NCI-H82 (cell line): ENCODE results near the gene CD109.
A peak's percentile ranks its signal among the peaks of the same experiment; 100 is the strongest.
"Not testable (repeated sequence)": the region's sequence is repeated elsewhere in the genome, so short reads cannot be mapped to it uniquely, and the experiment has no call there.

Experiments
- DNase-seq: peaks from one replicate; lab custom pipeline; 2025; lab: John Stamatoyannopoulos, UW

Gene CD109

DNA sequence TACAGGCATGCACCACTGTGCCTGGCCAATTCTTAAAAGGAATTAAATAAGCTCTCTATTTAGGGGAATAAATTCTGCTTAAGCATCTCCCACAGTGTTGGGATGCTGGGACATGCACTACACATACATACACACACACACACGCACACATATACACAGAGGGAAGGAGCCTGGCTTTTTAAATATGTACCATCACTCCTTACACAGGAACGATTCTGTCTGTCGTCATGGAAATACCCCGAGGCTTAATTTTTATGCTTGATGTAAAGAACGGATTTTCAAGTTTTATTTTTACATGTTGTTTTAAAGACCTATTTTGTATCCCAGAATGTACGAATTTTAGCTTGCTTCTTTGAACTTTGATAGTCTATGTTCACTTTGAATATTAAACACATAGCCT lies 95.3 kb downstream of the CD109 start:
- no peak for DNase-seq

- DNase-seq, result no peak
Measured at GRCh38 chr6:73792738-73793137, 96.7 kb downstream of the CD109 start.

- DNase-seq, result no peak
Measured at GRCh38 chr6:73796881-73797280, 100.9 kb downstream of the CD109 start.

GRCh38 chr6:73797861-73798260 lies 101.9 kb downstream of the CD109 start:
- DNase-seq, result no peak

GRCh38 chr6:73798592-73798991 lies 102.6 kb downstream of the CD109 start:
- no peak for DNase-seq

DNA sequence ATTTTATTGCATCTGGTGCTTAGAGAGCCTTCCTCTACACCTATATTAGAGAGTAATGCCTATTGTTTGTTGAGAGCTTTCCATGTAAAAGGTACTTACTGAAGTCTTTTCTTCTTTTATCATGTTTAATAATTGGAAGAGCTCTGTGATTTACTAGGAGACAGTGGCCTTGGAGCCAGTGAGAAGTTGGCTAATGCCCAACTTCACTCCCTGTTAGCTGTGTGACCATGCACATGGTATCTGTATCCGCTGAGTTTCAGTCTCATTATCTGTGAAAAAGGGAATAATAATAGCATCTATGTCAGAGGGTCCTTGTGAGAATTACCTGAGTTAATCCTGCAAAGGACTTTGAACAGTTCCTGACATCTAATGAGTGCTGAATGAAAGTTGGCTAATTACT lies 105.0 kb downstream of the CD109 start:
- no peak for DNase-seq

GRCh38 chr6:73801652-73802268 lies 105.8 kb downstream of the CD109 start:
- no peak for DNase-seq

DNA sequence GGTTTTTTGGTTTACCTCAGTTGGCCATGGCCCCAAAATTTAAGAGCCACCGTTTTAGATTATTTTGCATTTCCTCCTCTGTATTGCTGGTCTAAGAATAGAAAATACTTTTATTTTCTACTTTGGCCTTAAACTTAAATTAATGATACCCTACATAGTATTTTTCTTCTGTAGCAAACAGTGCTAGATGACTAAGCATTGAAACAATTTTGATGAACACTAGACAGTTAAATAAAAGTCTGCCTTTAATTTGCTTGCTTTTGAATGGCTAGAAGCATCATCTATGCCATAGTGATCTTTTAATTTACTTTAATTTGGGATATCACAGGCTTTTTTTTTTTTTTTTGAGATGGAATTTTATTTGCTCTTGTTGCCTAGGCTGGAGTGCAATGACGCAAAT lies 106.4 kb downstream of the CD109 start:
- DNase-seq, result no peak

- peak; percentile 77 for DNase-seq
Measured at GRCh38 chr6:73803562-73804241, 107.7 kb downstream of the CD109 start.

GRCh38 chr6:73805221-73805620 lies 109.2 kb downstream of the CD109 start:
- DNase-seq, result peak; percentile 51

GRCh38 chr6:73805982-73806381 lies 110.0 kb downstream of the CD109 start:
- DNase-seq, result not testable (repeated sequence)

DNA sequence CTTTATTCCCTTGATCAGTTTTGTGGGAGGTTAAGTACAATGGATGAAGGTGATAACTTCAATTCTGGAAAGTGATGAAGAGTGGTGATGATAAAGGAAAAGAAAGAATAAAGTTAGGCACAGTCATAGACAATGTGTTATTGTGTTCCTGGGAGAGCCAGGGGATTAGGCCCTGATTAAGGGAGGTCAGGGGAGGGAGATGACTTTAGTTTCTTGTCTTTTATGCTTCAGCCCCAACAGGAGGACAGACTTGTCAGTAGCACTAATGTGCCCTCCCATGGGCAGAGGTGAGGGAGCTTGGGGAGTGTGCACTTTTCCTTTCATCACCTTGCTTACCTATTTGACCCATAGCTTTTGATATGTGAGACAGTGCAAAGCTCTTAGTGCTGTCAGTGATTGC lies 115.7 kb downstream of the CD109 start:
- peak; percentile 54 for DNase-seq

DNA sequence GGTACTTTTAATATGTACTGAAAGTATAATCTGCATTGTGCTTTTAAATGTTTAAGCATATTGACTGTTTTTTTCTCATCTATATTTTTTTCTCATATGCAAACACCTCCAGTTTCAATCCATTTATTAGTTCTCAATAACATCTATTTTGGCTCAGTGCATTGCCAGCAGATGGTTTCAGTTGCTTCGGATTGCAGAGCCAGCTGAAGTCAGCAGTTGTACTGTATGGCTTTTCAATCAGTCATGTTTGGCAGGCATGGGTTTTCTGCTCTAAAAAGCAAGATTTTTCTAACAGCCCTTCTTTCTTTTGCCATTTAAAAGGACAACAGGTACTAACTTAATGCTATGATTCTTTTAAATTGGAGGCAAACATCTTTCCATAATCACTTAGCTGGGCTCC lies 121.2 kb downstream of the CD109 start:
- no peak for DNase-seq

DNA sequence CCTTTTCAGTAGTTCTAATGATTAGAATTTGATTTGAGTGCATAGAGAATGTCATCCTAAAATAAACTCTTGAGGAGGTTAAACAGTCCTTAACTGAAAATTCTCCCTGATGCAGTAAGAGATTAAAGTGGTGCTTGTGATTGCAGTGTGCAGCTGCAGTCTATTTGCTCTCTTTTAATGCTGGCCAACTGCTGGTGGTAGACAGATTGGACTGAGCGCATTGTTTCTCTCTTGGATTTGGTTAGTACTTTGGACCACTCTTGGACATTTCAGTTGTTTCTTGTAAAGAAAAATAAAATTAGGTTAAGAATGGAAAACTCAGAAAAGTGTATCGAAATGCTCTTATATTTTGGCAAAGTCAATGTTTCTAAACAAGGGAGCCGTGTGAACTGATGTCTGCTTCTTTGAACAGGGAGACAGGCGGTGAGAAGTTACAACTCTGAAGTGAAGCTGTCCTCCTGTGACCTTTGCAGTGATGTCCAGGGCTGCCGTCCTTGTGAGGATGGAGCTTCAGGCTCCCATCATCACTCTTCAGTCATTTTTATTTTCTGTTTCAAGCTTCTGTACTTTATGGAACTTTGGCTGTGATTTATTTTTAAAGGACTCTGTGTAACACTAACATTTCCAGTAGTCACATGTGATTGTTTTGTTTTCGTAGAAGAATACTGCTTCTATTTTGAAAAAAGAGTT lies 127.2 kb downstream of the CD109 start:
- peak; percentile 54 for DNase-seq

DNA sequence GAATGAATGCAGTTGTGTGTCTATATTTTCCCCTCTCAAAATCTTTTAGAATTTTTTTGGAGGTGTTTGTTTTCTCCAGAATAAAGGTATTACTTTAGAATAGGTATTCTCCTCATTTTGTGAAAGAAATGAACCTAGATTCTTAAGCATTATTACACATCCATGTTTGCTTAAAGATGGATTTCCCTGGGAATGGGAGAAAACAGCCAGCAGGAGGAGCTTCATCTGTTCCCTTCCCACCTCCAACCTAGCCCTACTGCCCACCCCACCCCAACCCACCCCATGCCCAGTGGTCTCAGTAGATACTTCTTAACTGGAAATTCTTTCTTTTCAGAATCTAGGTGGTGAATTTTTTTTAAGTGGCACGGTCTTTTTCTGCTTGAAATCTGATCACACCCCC lies 127.8 kb downstream of the CD109 start:
- peak; percentile 11 for DNase-seq

GRCh38 chr6:73826571-73826970 lies 130.6 kb downstream of the CD109 start:
- DNase-seq, result no peak

DNA sequence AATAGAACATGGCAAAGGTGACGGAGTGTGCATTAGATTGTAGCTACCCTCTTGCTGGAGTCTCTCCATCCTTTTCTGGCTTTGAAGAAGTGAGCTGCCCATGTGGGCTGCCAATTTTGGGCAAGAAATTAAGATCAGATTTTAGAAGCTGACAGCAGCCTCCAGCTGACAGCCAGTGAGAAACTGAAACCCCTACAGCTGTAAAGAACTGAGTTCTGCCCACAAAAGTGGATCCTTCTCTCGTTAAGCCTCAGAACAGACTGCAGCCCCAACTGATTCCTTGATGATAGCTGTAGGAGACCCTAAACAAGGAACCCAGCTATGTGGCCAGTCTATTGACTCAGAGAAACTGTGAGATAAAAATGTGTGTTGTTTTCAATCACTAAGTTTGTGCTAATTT lies 134.1 kb downstream of the CD109 start:
- DNase-seq, result no peak

DNA sequence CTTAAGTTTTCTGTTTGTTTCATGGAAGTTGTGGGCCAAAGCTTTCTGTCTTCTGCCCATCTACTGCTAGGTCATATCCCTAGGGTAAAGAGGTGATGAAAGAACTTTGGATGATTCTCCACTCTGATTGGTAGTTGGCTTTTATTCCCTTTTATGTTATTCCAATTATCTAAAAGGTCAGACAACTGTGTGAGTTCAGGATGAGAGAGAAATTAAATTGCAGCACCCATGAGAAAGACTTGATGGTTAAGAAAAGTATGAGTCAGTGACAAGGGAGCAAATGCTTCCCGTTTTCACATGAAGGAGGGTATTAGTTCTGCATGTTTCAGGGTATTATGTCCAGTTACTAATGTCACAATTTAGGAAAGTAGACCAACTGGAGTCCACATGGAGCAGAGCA lies 136.3 kb downstream of the CD109 start:
- no peak for DNase-seq

GRCh38 chr6:73844696-73845095 lies 148.7 kb downstream of the CD109 start:
- DNase-seq, result not testable (repeated sequence)

DNA sequence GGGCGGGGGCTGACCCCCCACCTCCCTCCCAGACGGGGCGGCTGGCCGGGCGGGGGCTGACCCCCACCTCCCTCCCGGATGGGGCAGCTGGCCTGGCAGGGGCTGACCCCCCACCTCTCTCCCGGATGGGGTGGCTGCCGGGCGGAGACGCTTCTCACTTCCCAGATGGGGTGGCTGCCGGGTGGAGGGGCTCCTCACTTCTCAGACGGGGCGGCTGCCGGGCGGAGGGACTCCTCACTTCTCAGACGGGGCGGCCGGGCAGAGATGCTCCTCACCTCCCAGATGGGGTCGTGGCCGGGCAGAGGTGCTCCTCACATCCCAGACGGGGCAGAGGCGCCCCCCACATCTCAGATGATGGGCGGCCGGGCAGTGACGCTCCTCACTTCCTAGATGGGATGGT lies 155.0 kb downstream of the CD109 start:
- DNase-seq, result not testable (repeated sequence)

GRCh38 chr6:73854998-73855718 lies 159.2 kb downstream of the CD109 start:
- DNase-seq, result peak; percentile 82

DNA sequence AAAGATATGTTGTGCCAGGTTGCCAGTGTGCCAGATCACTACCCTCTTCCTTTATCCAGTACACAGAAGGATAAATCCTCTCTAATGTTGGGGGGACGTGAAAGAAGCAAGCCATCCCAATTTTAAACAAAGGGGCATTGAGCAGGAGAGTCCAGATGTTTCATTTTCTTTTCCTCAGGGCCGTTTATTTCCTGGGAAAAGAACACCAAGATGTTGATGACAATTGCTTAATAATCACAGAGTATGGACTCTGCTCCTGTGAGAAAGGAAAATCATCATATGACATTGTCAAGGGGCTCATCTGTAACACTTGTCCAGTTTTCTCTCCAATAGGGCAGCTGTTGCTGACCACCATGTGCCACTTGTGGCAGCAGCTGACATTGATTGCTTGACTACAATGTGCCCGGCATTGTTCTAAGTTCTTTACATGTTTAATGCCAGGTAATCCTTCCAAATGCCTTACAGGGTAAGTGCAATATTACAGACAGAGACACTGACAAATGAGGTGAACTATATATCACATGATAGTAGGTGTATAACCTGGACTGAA lies 161.4 kb downstream of the CD109 start:
- DNase-seq, result peak; percentile 31
